Fibroblast of skin of right quadriceps (primary cell): Measurements from ENCODE around the gene KCNQ1.
A peak's percentile ranks its signal among the peaks of the same experiment; 100 is the strongest.

Experiments used
- DNase-seq: peaks from one replicate; pipeline ENCODE4 v3.0.0-alpha.2; 2013

Gene KCNQ1

DNA sequence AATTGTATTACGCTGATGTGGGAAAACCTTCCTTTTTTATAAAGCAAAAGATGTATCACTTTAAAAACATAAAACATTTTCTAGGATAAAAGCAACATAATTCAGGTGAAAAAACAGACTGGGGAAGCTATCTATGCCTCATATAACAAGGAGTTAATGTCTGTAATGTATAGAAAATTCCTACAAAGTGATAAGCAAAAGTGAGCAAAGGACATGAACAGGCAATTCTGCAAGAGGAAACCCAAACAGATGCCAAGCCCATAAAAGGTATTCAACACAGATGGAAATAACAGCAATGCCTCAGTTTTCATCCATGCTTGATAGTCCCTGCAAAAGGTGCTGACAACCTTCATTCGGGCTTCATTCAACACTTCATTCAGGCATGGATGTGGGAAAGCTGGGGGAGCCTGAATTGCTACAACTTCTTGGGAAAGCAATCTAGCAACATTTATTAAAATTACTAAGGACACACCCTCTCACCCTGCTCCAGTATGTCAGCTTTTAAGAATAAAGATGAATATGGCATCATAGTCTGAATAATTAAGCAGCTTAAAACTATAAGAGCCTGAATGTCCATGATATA, 215.6 kb downstream of the KCNQ1 start:
- DNase-seq: no peak

DNA sequence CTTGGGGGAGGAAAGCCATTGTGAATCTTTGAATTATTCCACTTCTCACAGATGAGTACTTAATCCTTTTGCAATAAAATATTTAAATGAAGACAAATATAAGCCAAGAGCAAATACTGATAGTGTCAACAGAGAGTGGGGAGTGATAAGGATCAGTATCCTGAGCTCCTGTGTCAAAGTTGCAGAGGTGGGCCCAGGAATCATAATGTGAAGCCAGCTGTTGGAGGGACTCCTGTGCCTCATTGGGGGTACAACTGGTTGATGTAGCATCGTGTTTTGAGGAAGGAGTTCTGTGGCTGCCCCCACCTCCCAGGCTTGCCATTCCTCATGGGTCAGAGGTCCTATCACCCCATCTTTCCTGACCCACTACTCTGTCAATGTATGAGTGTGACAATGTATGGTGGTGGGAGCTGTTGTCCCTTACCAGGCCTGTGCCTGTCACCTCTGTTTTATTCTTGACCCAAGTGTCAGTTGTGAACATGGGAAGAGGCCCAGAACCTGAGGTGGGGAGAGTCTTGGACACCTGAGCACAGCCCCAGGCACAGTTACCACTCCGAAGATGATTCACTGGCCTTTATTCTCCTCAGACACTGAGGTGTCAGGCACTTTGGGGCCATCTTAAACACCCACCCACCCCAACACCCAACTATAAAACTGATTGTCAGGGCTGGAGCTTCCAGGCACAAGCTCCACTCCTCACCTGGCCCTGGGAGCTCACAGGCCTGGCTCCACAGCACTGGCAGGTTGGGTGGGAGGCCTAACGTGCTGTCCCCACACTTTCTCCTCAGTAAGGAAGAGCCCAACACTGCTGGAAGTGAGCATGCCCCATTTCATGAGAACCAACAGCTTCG, 216.6 kb downstream of the KCNQ1 start:
- no peak for DNase-seq

- no peak for DNase-seq
Measured at GRCh38 chr11:2662024-2662312, 217.2 kb downstream of the KCNQ1 start.

DNA sequence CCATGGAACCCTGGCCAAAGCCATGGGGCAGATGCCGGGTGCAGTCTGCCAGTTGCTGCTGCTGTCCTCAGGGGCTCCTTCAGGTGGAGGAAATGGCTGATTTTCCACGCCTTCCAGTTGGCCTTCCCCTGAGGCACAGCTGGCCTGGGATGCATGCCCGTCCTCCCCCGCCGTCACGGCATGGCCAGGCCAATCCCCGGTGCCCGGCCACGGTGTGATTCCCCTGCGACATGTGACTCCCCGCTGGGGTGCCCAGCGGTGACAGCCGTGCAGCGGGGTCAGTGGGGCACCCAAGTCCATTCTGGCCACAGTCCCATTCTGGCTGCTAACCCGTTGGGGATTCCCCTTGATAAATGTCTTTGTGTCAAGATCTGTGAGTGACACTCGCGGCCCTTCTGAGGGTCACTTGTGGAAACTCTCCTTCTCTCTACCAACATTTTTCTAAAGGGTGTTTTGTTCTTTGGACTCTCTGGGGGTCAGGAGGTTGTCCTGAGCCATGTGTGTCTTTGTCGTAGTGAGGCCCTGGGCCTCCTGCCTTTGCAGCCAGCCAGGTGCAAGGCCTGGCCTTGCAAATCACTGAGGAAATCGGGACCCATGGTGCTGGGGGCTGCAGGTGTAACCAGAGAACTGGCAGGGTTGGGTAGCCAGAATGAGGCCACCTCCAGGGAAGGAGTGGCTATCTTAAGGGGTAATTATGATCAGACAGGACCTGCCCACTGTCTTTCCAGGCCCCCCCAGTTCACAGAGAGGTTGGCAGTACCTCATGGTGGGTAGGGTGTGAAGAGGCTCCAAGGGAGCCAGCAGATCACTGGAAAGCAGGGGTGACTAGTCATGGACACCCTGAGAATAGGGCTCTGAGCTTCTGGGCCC, 217.9 kb downstream of the KCNQ1 start:
- no peak for DNase-seq

DNA sequence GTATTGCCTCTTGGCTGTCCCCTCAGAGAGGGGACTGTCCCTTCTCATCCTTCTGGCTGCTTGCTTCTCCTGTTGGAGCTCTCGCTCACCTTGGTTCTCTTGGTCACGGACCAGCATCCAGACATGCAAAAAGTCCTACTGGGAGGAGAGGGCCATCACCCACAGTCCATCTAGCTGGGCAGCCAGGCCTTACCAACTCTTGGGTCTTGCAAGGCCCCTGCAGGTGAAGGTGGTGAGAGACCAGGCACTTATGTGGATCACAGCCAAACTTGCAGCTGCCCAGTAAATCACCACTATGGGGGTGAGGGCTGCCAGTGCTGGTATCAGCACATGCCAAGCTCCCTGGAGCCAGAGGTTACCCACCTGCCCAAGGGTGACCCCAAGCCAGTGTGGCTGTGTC, 218.7 kb downstream of the KCNQ1 start:
- DNase-seq: no peak

- no peak for DNase-seq
Measured at GRCh38 chr11:2663915-2664314, 219.1 kb downstream of the KCNQ1 start.

DNA sequence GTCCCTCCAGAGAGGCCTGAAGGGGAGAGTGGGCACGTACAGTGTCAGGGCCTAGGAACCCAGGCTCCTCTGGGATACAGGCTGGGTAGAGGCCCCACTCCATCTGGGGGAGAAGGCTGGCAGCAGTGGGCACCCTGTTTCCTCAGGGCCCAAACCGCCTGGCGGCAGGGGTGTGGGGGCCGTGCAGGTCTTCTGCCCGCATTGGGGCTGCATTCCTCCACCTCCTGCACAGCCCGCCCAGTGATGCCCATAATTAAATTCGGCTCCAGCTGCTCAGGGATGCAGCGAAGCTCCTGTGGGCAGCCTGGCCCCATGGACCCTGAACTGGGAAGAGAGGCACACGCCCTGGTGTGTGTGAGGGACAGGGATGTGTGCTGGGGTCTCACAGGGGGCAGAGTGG, 219.6 kb downstream of the KCNQ1 start:
- DNase-seq: no peak

DNA sequence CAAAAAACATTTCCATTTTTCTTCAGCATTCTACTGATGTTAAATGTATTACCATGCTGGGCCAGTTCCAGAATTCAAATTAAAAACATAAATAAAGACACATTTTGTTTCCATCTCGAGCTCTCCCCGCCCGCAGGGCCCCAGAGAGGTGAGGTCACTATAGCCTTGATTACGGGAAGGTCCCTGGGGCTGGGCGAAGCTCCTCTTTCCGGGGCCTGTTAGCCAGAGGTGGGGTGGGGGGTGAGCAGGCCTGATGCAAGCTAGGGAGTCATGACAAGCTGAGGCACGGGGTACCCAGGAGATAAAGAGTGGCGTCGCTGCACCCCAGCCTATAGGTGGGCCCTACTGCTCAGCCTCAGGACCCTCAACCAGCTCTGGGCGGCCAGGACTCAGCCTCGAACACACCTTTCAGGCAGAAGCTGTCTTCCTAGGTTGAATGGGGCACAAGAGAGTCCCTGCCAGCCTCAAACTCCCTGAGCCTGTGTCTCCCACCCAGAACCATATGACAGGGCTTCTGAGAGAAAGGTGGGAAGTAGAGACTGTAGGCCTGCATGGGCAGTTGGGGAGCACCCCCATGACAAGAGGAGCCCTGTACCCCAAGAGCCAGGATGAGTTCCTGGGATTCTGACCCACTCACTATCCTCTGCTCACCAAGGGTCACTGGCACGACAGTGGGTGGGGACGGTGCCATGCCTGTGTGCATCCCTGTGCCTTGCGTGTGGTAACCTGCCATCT, 220.2 kb downstream of the KCNQ1 start:
- DNase-seq: no peak

GRCh38 chr11:2665526-2666400, 221.0 kb downstream of the KCNQ1 start:
- DNase-seq: no peak

- DNase-seq: no peak
Measured at GRCh38 chr11:2666401-2666741, 221.6 kb downstream of the KCNQ1 start.

- DNase-seq: no peak
Measured at GRCh38 chr11:2666828-2667570, 222.2 kb downstream of the KCNQ1 start.

GRCh38 chr11:2667940-2668339, 223.1 kb downstream of the KCNQ1 start:
- DNase-seq: no peak

- DNase-seq: no peak
Measured at GRCh38 chr11:2668876-2669275, 224.1 kb downstream of the KCNQ1 start.

DNA sequence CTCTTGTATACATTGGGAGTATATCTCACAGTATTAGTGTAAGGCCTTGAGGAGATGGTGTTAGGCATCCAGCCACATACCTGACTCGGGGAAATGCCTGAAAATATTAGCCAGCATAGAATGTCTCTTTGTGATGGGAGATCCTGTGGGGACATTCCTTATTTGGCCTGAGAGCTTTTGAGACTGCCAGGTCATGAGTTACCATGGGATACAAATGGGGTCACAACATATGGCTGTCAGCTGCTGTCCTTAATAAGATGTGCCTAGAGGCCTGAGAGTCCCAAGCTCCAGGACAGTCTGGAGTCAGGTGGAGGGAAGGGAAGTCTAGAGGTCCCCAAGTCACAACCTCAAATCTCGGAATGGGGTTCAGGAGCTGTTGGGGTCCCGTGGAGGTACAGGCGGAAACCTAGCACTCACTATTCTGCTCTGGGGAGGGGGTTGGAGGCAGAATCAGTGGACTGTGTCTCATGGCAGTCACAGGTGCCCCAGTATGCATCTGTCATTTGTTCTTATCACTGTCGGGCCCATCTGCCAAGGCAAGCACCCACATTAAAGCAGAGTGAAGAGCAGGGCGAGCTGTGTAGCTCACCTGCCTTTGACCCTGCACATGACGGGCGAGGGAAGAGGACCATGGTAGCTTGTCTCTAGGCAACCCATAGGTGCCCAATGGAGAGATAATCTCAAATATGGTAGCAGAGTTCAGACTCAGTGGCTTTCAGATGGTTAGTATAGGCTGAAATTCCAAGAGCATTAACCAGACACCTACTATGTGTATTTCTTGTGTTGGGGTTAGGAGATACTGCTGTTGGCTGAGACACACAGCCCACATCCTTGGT, 225.0 kb downstream of the KCNQ1 start:
- DNase-seq: no peak

- DNase-seq: no peak
Measured at GRCh38 chr11:2670541-2671100, 225.8 kb downstream of the KCNQ1 start.

GRCh38 chr11:2671748-2672147, 226.9 kb downstream of the KCNQ1 start:
- DNase-seq: no peak

GRCh38 chr11:2672553-2673249, 227.9 kb downstream of the KCNQ1 start:
- DNase-seq: no peak

- no peak for DNase-seq
Measured at GRCh38 chr11:2673250-2673610, 228.4 kb downstream of the KCNQ1 start.

DNA sequence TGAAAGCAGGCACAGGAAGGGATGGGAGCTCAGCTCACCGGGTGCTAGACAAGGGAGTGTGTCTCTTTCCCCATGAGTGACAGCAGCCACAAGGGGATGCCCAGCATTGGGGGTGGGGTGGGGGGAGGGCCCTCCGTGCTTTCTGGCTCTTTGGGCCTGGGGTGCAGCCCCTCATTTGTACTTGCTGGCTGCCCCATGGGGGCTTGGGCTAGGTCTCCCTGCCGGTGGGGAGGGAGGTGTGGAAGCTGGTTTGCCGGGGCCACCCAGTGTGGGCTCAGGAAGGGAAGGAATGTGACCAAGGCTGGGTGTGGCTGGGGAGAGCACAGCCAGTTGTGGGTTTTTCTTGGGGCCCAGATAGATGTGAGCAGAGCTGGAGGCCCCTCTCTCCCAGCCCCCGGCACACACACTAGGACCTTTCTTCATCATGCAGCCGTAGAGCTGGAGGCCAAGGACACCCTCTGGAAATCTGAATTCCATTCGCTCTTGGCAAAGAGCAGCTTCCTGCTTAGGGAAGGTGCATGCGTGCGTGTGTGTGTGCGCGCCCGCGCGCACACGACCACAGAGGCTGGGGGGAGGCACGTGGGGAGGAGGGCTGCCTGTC, 229.2 kb downstream of the KCNQ1 start:
- DNase-seq: peak; percentile 13
